ENCODE measurements around the gene RIPPLY2. TPM values are rescaled to one million over a fixed set of nuclear protein-coding genes. Genes with fewer than 3 reads are reported as not detected.

The RIPPLY2 gene
- total RNA-seq, 2 experiments from 2014 or later = not detected

DNA sequence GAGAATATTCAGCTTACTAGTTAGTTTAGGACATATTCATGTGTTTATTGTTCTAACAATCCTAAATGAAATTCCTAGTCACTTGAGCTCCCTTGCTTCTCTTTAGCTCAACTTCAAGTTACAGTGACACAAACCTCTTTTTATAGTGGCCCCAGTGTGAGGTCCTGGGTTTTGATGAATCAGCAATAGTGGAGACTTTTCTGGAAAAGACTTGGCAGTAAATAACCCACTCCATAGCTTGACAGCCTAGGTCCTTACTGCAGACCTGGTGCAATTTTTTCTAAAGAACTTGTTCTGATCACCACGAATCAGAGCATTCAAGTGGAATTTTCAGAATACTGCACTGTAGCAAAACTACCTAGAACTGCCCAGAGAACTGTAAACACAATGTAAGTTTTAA lies 6.9 kb upstream of the RIPPLY2 start:
- Mint-ChIP-seq H3K9me3 (no peaks in the 10 kb centered on the region), H3K27ac (no peak overlapping the region), H3K4me3 (no peak overlapping the region), H3K27me3 (ENCODE audit: low read depth) (peaks cover 33% of the 10 kb centered on the region), H3K4me1 (ENCODE audit: low read depth) (peaks cover 2% of the 10 kb centered on the region), H3K36me3 (ENCODE audit: low read depth) (no peaks in the 10 kb centered on the region)
- intact Hi-C loops (cut with micrococcal nuclease) = no loop called here
- no peak for DNase-seq
- CTCF ChIA-PET = interaction anchor here (0.7 kb wide), 1 partner anchor 1806 kb away, joined by 3 read pairs; no protein-coding TSS in a partner anchor

GRCh38 chr6:83847179-83847578 lies 6.0 kb upstream of the RIPPLY2 start:
- H3K27me3 Mint-ChIP-seq (ENCODE audit: low read depth) = peaks cover 39% of the 10 kb centered on the region
- peaks cover 2% of the 10 kb centered on the region for H3K4me1 Mint-ChIP-seq (ENCODE audit: low read depth)
- peak; percentile 8 for DNase-seq
- no peak overlapping the region for H3K4me3 Mint-ChIP-seq
- no peaks in the 10 kb centered on the region for H3K36me3 Mint-ChIP-seq (ENCODE audit: low read depth)
- H3K9me3 Mint-ChIP-seq = no peaks in the 10 kb centered on the region
- CTCF ChIA-PET = interaction anchor here (1.4 kb wide), 1 partner anchor 12 kb away, joined by 3 read pairs; the partner anchor contains the start of gene CYB5R4
- intact Hi-C loops (cut with micrococcal nuclease) = no loop called here
- H3K27ac Mint-ChIP-seq = no peak overlapping the region

- no peaks in the 10 kb centered on the region for H3K36me3 Mint-ChIP-seq (ENCODE audit: low read depth)
- CTCF ChIA-PET = interaction anchor here (0.6 kb wide), 1 partner anchor 12 kb away, joined by 3 read pairs; no protein-coding TSS in a partner anchor
- H3K27ac Mint-ChIP-seq = no peak overlapping the region
- H3K4me1 Mint-ChIP-seq (ENCODE audit: low read depth) = peaks cover 5% of the 10 kb centered on the region
- no peaks in the 10 kb centered on the region for H3K9me3 Mint-ChIP-seq
- DNase-seq = no peak
- intact Hi-C loops (cut with micrococcal nuclease) = no loop called here
- peaks cover 52% of the 10 kb centered on the region for H3K27me3 Mint-ChIP-seq (ENCODE audit: low read depth)
- no peak overlapping the region for H3K4me3 Mint-ChIP-seq
Measured at GRCh38 chr6:83849127-83849526, 4.0 kb upstream of the RIPPLY2 start.

- intact Hi-C loops (cut with micrococcal nuclease) = no loop called here
- CTCF ChIA-PET = interaction anchor here (0.6 kb wide), 1 partner anchor 11 kb away, joined by 3 read pairs; no protein-coding TSS in a partner anchor
- H3K4me3 Mint-ChIP-seq = no peak overlapping the region
- no peaks in the 10 kb centered on the region for H3K9me3 Mint-ChIP-seq
- H3K36me3 Mint-ChIP-seq (ENCODE audit: low read depth) = no peaks in the 10 kb centered on the region
- no peak overlapping the region for H3K27ac Mint-ChIP-seq
- no peak for DNase-seq
- H3K4me1 Mint-ChIP-seq (ENCODE audit: low read depth) = peaks cover 9% of the 10 kb centered on the region
- peaks cover 56% of the 10 kb centered on the region for H3K27me3 Mint-ChIP-seq (ENCODE audit: low read depth)
Measured at GRCh38 chr6:83849610-83850009, 3.5 kb upstream of the RIPPLY2 start.

- H3K4me3 Mint-ChIP-seq = peak overlapping the region; percentile 65
- H3K4me1 Mint-ChIP-seq (ENCODE audit: low read depth) = peaks cover 7% of the 10 kb centered on the region
- CTCF ChIA-PET = interaction anchor here (1.0 kb wide), 1 partner anchor 101 kb away, joined by 3 read pairs; no protein-coding TSS in a partner anchor
- no peaks in the 10 kb centered on the region for H3K36me3 Mint-ChIP-seq (ENCODE audit: low read depth)
- H3K27me3 Mint-ChIP-seq (ENCODE audit: low read depth) = peaks cover 67% of the 10 kb centered on the region
- H3K9me3 Mint-ChIP-seq = no peaks in the 10 kb centered on the region
- H3K27ac Mint-ChIP-seq = no peak overlapping the region
- intact Hi-C loops (cut with micrococcal nuclease) = no loop called here
- no peak for DNase-seq
Measured at GRCh38 chr6:83852528-83853177, 507 bp upstream of the RIPPLY2 start.

DNA sequence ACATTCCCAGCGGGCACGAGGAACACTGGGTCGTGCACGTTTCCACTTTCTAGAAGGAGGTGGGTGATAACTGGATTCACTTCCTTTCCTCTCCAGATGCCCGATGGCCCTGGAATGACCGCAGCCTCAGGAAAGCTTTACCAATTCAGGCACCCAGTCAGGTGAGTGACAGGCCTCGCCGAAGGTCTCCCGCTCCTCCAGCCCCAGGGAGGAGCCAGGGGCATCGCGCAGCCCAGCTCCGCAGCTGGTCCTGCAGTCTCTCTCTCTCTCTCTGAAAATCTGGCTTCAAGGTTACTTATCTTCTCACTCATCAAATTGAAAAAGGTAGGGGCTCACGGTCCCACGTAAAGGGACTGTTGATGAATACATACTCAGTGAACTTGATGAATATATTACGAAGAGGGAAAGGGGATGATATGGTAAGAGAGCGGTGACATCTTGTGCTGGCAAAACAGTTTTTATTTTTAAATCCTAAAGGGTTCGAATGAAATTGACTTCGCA lies 891 bp downstream of the RIPPLY2 start:
- Mint-ChIP-seq H3K9me3 (no peaks in the 10 kb centered on the region), H3K4me3 (peak overlapping the region; percentile 65), H3K4me1 (ENCODE audit: low read depth) (peaks cover 12% of the 10 kb centered on the region), H3K27ac (no peak overlapping the region), H3K36me3 (ENCODE audit: low read depth) (no peaks in the 10 kb centered on the region), H3K27me3 (ENCODE audit: low read depth) (peaks cover 60% of the 10 kb centered on the region)
- DNase-seq = no peak
- intact Hi-C loops (cut with micrococcal nuclease) = no loop called here
- CTCF ChIA-PET = no interaction called here

- Mint-ChIP-seq H3K36me3 (ENCODE audit: low read depth) (no peaks in the 10 kb centered on the region), H3K27me3 (ENCODE audit: low read depth) (peaks cover 54% of the 10 kb centered on the region), H3K27ac (no peak overlapping the region), H3K4me3 (no peak overlapping the region), H3K9me3 (no peaks in the 10 kb centered on the region), H3K4me1 (ENCODE audit: low read depth) (peaks cover 15% of the 10 kb centered on the region)
- CTCF ChIA-PET = no interaction called here
- intact Hi-C loops (cut with micrococcal nuclease) = loop anchor here (5.0 kb wide), 1 partner anchor 787 kb away; the partner anchor contains the start of genes DOP1A and UBE3D
- DNase-seq = no peak
Measured at GRCh38 chr6:83854766-83855165, 1.6 kb downstream of the RIPPLY2 start.

DNA sequence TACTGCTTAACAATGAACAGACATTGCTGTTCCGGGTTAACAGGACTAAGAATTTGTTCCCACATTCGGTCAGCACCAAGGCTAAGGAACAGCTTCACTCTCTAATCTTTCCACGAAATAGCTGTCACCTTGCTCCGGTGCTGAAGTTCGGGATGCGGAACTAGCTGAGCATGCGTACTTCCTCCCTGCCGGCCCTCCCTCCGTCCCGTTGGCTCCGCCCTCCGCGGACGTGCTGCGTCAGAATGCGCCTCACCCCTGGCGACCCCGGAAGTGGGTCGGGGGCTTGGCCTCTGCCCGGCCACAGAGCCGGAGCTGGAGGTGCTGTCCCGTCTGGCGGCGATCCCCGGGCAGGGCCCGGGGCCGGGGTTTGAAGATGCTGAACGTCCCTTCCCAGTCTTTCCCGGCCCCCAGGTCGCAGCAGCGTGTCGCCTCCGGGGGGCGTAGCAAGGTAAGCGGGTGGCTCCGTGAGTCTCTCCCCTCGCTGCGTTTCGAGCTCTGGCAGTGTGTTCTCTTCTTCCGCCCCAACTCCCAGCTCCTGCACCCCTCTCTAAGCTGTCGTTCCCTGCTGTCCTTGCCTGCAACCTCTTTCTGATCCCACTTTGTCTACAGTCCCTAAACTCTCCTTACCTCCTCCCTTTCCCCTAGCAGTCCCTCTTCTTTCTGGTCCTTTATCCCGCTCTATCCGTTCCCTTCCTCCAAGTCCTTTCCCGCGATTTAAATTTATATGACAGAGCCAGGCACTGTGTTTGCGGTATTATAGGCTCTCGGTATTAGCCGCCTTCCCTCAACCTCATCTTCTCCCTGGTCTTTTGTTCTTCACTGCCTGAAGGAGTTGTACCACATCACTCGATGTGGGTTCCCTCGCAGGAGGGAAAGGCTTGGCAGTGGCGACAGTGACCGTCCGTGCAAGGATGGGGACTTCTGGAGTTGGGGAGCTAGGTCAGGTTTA lies 6.5 kb downstream of the RIPPLY2 start, which contains the start of gene CYB5R4:
TSS of gene CYB5R4 (plus strand) at position 280 of the 949 bp plus-strand sequence. CDS start at position 374, 94 bp downstream.
- Mint-ChIP-seq H3K27ac (peak within 1 kb of the TSS; percentile 82), H3K4me3 (peak within 1 kb of the TSS; percentile 100), H3K9me3 (no peaks in the 10 kb centered on the region), H3K4me1 (ENCODE audit: low read depth) (peaks cover 28% of the 10 kb centered on the region), H3K27me3 (ENCODE audit: low read depth) (peaks cover 12% of the 10 kb centered on the region), H3K36me3 (ENCODE audit: low read depth) (peaks cover 5% of the 10 kb centered on the region)
- peak; percentile 96 for DNase-seq
- intact Hi-C loops (cut with micrococcal nuclease) = loop anchor here (1.0 to 10.0 kb wide), 6 partner anchors 14 to 1815 kb away; partner anchors contain the start of genes CEP162, DOP1A, PGM3 and RWDD2A
- CTCF ChIA-PET = interaction anchor here (1.2 to 1.9 kb wide), 4 partner anchors 11 to 22 kb away, joined by 3 to 7 read pairs (median 4); no protein-coding TSS in a partner anchor

DNA sequence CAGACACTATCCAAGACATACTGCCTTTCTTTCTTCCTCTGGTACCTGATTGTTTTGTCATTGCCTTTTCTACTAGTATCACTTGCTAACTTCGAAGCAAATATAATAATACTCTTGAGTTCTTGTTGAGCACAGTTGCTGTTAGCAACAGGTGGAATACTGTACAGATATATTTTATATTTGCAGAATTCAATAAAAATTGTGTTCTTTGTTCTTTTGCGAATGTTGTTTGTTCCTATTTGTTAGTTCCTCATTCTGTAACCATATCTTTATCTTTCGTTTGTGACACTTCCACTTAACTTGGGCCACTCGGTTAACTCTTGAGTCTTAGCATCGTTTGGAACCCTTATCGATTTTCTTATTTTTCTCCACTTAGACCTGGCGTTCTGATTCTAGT lies 7.2 kb downstream of the RIPPLY2 start:
- Mint-ChIP-seq H3K36me3 (ENCODE audit: low read depth) (peaks cover 11% of the 10 kb centered on the region), H3K4me1 (ENCODE audit: low read depth) (peaks cover 28% of the 10 kb centered on the region), H3K4me3 (peak overlapping the region; percentile 100), H3K27ac (peak overlapping the region; percentile 82), H3K9me3 (no peaks in the 10 kb centered on the region), H3K27me3 (ENCODE audit: low read depth) (peaks cover 5% of the 10 kb centered on the region)
- intact Hi-C loops (cut with micrococcal nuclease) = loop anchor here (1.0 to 10.0 kb wide), 2 partner anchors 13 to 1814 kb away; no protein-coding TSS in a partner anchor
- CTCF ChIA-PET = interaction anchor here (0.7 to 1.9 kb wide), 4 partner anchors 10 to 21 kb away, joined by 3 to 7 read pairs (median 4); no protein-coding TSS in a partner anchor
- DNase-seq = no peak

- H3K4me1 Mint-ChIP-seq (ENCODE audit: low read depth) = peaks cover 28% of the 10 kb centered on the region
- no peaks in the 10 kb centered on the region for H3K9me3 Mint-ChIP-seq
- no peak overlapping the region for H3K27ac Mint-ChIP-seq
- no peak for DNase-seq
- H3K36me3 Mint-ChIP-seq (ENCODE audit: low read depth) = peaks cover 17% of the 10 kb centered on the region
- peaks cover 2% of the 10 kb centered on the region for H3K27me3 Mint-ChIP-seq (ENCODE audit: low read depth)
- H3K4me3 Mint-ChIP-seq = peak overlapping the region; percentile 100
- CTCF ChIA-PET = interaction anchor here (0.7 to 1.6 kb wide), 3 partner anchors 11 to 21 kb away, joined by 3 to 5 read pairs (median 4); no protein-coding TSS in a partner anchor
- intact Hi-C loops (cut with micrococcal nuclease) = loop anchor here (1.0 to 10.0 kb wide), 2 partner anchors 12 to 1814 kb away; no protein-coding TSS in a partner anchor
Measured at GRCh38 chr6:83860782-83861495, 7.8 kb downstream of the RIPPLY2 start.

DNA sequence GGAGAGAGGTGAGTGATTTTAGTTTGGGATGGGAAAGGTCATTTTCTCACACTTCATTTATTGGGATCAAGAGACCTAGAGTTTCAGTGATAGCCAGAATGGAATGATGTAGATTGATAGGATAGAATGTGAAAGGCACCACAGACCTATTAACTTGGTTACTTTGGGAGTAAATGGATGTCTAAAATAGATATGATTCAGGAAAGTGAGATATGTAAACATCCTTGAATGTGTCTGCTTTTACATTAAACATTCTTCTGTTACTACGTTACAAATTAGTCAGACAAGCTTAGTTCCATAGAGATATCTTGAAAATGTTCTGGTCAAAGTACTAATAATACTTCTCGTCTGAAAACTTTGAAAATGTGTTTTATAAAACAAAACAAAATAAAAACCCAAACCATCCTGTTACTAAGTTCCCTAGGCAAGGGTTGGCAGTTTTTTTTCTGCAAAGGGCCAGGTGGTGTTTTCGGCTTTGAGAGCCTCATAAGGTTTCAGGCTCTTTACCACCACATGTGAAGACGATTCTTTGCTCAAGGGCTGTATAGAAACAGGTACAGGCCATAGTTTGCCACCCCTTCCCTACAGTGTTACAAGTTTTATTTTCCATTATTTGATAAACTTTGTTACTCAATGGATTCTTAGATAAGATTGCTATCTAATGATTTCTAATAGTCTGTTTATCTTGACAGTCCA lies 9.8 kb downstream of the RIPPLY2 start:
- Mint-ChIP-seq H3K27ac (no peak overlapping the region), H3K4me3 (no peak overlapping the region), H3K27me3 (ENCODE audit: low read depth) (no peaks in the 10 kb centered on the region), H3K9me3 (peaks cover 8% of the 10 kb centered on the region), H3K36me3 (ENCODE audit: low read depth) (peaks cover 36% of the 10 kb centered on the region), H3K4me1 (ENCODE audit: low read depth) (peaks cover 28% of the 10 kb centered on the region)
- DNase-seq = no peak
- intact Hi-C loops (cut with micrococcal nuclease) = loop anchor here (10.0 kb wide), 1 partner anchor 1812 kb away; no protein-coding TSS in a partner anchor
- CTCF ChIA-PET = no interaction called here

Data from activated naive CD4-positive, alpha-beta T cell treated with anti-CD3 and anti-CD28 coated beads for 36 hours (primary cell).